ENCODE data around the gene APLNR.

Gene APLNR

DNA sequence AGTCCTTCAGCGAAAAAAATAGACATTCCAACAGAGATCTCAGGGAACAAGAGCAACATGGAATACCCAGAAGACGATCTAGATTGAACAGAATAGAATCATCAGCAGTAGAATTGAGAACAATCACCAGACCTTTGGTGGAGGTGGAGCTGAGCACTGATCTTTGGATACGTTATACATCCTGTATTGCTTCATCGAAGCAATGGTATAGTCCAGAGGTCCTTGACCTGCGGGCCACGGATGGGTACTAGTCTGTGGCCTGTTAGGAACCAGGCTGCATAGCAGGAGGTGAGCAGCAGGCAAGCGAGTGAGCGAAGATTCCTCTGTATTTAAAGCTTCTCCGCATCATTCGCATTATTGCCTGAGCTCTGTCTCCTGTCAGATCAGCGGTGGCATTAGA, 37.7 kb downstream of the APLNR start:
- in situ Hi-C loops (cut with MboI; ENCODE audit: low sequenced_read_pairs), result no loop called here
- H3K36me3 ChIP-seq (replicated peaks), result no peaks in the 10 kb centered on the region
- DNase-seq (ENCODE audit: low spot score in 2 of 2), result no peak
- H3K9me3 ChIP-seq, result no peaks in the 10 kb centered on the region
- H3K4me1 ChIP-seq, result no peaks in the 10 kb centered on the region
- H3K27me3 ChIP-seq (ENCODE audit: low read depth), result peaks cover 7% of the 10 kb centered on the region
- no peak overlapping the region for H3K4me3 ChIP-seq

DNA sequence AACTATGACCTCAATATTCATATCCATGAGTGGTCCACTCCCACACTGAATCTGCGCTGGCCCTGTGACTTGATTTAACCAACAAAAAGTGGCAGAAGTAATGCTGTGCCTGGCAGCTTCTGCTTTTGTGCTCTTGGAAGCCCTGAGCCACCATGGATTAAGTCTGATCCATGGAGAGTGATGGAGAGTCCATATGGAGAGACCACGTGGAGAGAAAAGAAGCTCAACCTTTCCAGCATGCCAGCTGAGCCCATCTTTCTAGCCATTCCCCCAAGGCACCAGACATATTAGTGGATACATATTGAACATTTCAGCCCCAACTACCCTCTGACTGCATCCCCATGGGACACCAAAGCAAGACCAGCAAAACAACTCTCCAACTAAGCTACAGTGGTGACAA, 39.3 kb downstream of the APLNR start:
- no peaks in the 10 kb centered on the region for H3K36me3 ChIP-seq (replicated peaks)
- H3K4me3 ChIP-seq, result no peak overlapping the region
- H3K27me3 ChIP-seq (ENCODE audit: low read depth), result peaks cover 7% of the 10 kb centered on the region
- no peaks in the 10 kb centered on the region for H3K9me3 ChIP-seq
- no peak for DNase-seq (ENCODE audit: low spot score in 2 of 2)
- H3K4me1 ChIP-seq, result no peaks in the 10 kb centered on the region
- in situ Hi-C loops (cut with MboI; ENCODE audit: low sequenced_read_pairs), result no loop called here

DNA sequence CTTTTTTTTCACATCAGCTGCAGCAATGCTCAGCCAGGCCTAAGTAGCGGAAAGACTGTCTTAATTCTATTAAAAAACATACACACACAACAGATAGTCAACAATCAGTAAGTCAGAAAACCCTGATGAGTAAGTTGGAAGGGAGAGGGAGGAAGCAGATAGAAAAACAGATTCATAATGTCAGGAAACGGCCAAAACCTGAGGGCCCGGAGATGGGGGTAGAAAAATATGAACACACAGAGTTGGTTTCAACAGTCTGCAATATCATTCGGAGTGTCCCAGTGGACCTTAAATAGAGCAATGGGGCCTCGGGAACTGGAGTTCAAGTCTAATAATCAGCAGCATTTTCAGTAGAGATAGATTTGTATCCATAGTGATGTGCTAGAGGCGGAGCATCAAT, 40.5 kb downstream of the APLNR start:
- in situ Hi-C loops (cut with MboI; ENCODE audit: low sequenced_read_pairs), result no loop called here

DNA sequence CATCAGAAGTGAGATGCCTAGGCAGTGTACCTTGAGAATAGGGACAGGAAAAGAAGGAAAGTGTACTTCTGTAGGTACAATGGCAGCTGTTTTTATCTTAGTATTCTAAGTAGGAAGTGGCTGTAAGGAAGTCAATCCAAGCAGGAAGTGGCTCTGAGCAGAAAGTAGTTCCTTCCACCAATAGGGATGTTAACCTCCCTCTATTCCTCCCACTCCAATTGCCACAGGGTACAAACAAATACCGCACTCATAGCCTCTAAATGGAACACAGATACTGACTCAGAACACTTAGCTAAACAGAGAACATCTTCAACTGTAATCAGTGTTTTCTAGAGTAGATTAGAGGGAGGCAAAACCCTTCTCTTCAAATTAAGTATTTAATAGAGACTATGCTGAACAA, 44.7 kb downstream of the APLNR start:
- in situ Hi-C loops (cut with MboI; ENCODE audit: low sequenced_read_pairs), result no loop called here
- Histone ChIP-seq H3K4me3 (no peak overlapping the region), H3K9me3 (no peaks in the 10 kb centered on the region), H3K4me1 (no peaks in the 10 kb centered on the region), H3K36me3 (replicated peaks) (no peaks in the 10 kb centered on the region), H3K27me3 (ENCODE audit: low read depth) (no peaks in the 10 kb centered on the region)
- no peak for DNase-seq (ENCODE audit: low spot score in 2 of 2)

More for the DNA sequence above, 40.5 kb downstream of the APLNR start:
- Histone ChIP-seq H3K4me3 (no peak overlapping the region), H3K27me3 (ENCODE audit: low read depth) (peaks cover 3% of the 10 kb centered on the region), H3K4me1 (no peaks in the 10 kb centered on the region), H3K36me3 (replicated peaks) (no peaks in the 10 kb centered on the region), H3K9me3 (no peaks in the 10 kb centered on the region)
- no peak for DNase-seq (ENCODE audit: low spot score in 2 of 2)

DNA sequence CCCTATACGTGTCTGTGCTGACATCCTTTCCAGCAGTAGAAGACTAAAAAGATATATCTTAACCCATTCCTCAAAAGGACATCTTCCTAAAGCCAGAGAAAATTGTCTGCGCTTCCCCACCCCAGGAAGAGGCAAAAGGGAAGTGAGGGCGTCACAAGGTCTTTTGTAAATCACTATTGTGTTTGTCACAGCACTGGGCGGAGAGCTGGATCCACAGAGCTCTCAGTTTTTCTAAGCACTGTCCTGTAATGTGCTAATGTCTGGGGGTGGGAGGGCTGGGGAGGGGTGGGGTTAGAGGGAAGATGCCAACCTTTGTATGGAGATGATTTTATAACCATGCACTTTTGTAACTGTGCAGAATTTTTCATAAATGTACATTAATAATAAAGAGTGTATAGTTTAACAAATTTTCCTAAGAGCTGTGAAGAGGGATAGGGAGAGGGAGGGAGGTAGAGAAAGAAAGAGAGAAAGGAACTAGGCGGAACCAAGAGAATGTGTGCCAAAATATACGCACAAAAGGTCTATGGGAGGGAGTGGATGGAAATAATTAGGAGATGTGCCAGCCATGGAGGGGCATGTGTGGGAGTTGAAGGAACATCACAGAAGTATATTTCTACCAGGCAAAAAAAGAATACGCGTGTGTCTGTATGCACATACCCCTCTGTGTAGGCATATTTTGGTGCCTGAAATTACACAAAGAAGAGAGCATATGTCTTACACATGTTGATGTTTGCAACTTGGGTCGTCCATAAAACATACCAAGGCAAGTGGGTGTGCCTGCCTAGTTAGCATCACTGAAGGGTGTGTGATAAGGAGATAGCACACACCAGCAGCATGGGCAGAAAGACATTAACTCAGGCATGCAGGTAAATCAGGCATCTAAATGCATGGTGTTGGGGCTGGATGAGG, 45.5 kb downstream of the APLNR start:
- Histone ChIP-seq H3K27me3 (ENCODE audit: low read depth) (no peaks in the 10 kb centered on the region), H3K36me3 (replicated peaks) (no peaks in the 10 kb centered on the region), H3K9me3 (no peaks in the 10 kb centered on the region), H3K4me3 (no peak overlapping the region), H3K4me1 (no peaks in the 10 kb centered on the region)
- no peak for DNase-seq (ENCODE audit: low spot score in 2 of 2)
- in situ Hi-C loops (cut with MboI; ENCODE audit: low sequenced_read_pairs), result no loop called here

DNA sequence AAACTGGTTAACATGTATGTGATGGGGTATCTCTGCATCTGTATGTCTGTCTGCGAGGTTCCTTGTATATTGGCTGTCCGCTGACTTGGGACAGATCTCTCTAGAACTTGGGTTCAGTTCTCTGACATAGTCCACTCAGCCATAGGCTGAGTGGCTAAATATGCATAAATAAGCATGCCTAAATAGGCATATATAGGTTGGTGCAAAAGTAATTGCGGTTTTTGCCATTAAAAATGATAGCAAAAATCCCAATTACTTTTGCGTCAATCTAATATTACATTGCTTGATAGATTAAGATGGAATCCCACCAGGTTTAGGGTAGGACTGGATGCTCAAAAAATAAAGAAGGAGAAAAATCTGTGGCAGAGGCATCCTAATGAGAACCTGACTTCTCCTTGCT, 46.5 kb downstream of the APLNR start:
- no peak for DNase-seq (ENCODE audit: low spot score in 2 of 2)
- H3K36me3 ChIP-seq (replicated peaks), result no peaks in the 10 kb centered on the region

More for the DNA sequence above, 46.5 kb downstream of the APLNR start:
- Histone ChIP-seq H3K4me1 (no peaks in the 10 kb centered on the region), H3K9me3 (no peaks in the 10 kb centered on the region), H3K4me3 (no peak overlapping the region), H3K27me3 (ENCODE audit: low read depth) (no peaks in the 10 kb centered on the region)
- in situ Hi-C loops (cut with MboI; ENCODE audit: low sequenced_read_pairs), result no loop called here
